Colonic mucosa (tissue), 4 donors: ENCODE measurements around the gene OR51B6. TPM values are rescaled to one million over a fixed set of nuclear protein-coding genes. Genes with fewer than 3 reads are reported as not detected.

Experiments used
- DNase-seq: peaks from one replicate; pipeline ENCODE4 v3.0.0-alpha.2; 2020
- H3K27ac ChIP-seq: fragments of 200-600 bp; one replicate; pipeline ENCODE4 v1.8.0; 2021
- H3K27me3 ChIP-seq: fragments of 200-600 bp; one replicate; pipeline ENCODE4 v1.8.0; 2021
- H3K36me3 ChIP-seq: fragments of 200-600 bp; one replicate; pipeline ENCODE4 v1.8.0; 2021
- H3K4me1 ChIP-seq: fragments of 200-600 bp; one replicate; pipeline ENCODE4 v1.8.0; 2021; ENCODE audit warnings: mild to moderate bottlenecking
- H3K4me3 ChIP-seq: fragments of 200-600 bp; one replicate; pipeline ENCODE4 v1.8.0; 2021
- H3K9ac ChIP-seq, 2 donors: one replicate each; pipeline ENCODE4 v1.7.0; 2013; ENCODE audit warnings: control low read depth in 2 of 2, low read depth in 2 of 2, low read length in 2 of 2
- H3K9me3 ChIP-seq: fragments of 200-600 bp; one replicate; pipeline ENCODE4 v1.8.0; 2021
- CTCF ChIP-seq: fragments of 200-600 bp; IDR thresholded peaks from one replicate; pipeline ENCODE4 v1.8.0; 2022; ENCODE audit warnings: antibody characterized with exemption, mild to moderate bottlenecking
- intact Hi-C: fragments of 100-400 bp; cut with DNase I; formaldehyde crosslinking; loops from one replicate; pipeline ENCODE4 v1.14.1; 2022
- total RNA-seq, 2 donors: library from RNA; stranded (reverse); fragmentation: NEBNext Ultra II Directional in 1 of 2; extraction: Animal tissue kit (Norgen Biotek cat#: 25700) in 1 of 2; gene quantifications; one replicate each; pipeline ENCODE4 v1.2.1, GENCODE V29; 2021
- donor health status: healthy.
- donor health status: DM: no; HTN: no; CAD: no.
- donor health status: DM: no; HTN: no; CAD: no.

OR51B6 gene, protein sequence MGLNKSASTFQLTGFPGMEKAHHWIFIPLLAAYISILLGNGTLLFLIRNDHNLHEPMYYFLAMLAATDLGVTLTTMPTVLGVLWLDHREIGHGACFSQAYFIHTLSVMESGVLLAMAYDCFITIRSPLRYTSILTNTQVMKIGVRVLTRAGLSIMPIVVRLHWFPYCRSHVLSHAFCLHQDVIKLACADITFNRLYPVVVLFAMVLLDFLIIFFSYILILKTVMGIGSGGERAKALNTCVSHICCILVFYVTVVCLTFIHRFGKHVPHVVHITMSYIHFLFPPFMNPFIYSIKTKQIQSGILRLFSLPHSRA
- not detected for total RNA-seq

GRCh38 chr11:5351208-5351607 is at the start of gene OR51B6:
Gene OR51B6 (plus strand): TSS chr11:5351508. CDS start chr11:5351508, 0 bp downstream.
- Histone ChIP-seq H3K9ac (no peak within 1 kb of the TSS), H3K27me3 (no peaks in the 10 kb centered on the region), H3K36me3 (no peaks in the 10 kb centered on the region), H3K9me3 (no peaks in the 10 kb centered on the region), H3K4me1 (no peaks in the 10 kb centered on the region), H3K4me3 (no peak within 1 kb of the TSS), H3K27ac (no peak within 1 kb of the TSS)
- intact Hi-C loops = no loop called here
- TF ChIP-seq CTCF = no peak
- DNase-seq = no peak

DNA sequence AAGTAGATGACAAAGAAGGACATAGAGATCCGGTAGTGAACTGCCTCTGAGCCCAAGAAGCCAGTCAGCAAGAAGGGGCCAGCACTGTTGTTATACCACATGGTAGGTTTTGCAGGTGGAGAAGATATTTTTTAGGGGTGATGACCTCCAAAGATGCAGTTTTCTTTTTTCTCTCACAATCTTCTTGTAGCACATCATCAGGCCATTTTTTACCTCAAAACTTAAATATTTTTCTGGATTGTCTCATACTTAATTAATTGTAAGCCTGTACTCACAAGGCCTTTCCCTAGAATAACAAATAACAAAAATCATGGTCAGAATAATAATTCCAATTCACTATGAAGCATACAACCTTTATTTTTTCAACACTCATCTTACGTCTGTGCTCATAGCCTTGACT is 49.5 kb upstream of the OR51B6 start, which contains the start of gene OR51B4:
Gene OR51B4, minus strand, starts transcription at position 101 of the 400 bp plus-strand sequence. Its CDS starts 0 bp downstream, at position 101.
- intact Hi-C loops = no loop called here
- Histone ChIP-seq H3K27ac (no peak within 1 kb of the TSS), H3K4me1 (no peaks in the 10 kb centered on the region), H3K9me3 (no peaks in the 10 kb centered on the region), H3K4me3 (no peak within 1 kb of the TSS), H3K9ac (no peak within 1 kb of the TSS), H3K27me3 (no peaks in the 10 kb centered on the region), H3K36me3 (no peaks in the 10 kb centered on the region)
- no peak for TF ChIP-seq CTCF
- DNase-seq = no peak

GRCh38 chr11:5303626-5304025 is 47.7 kb upstream of the OR51B6 start:
- DNase-seq = no peak
- no peaks in the 10 kb centered on the region for H3K4me1 ChIP-seq

GRCh38 chr11:5304046-5304445 is 47.3 kb upstream of the OR51B6 start:
- no peaks in the 10 kb centered on the region for H3K27me3 ChIP-seq
- no peak for TF ChIP-seq CTCF
- H3K9ac ChIP-seq = no peak overlapping the region
- no peak overlapping the region for H3K4me3 ChIP-seq
- H3K36me3 ChIP-seq = no peaks in the 10 kb centered on the region
- no peaks in the 10 kb centered on the region for H3K9me3 ChIP-seq
- H3K4me1 ChIP-seq = no peaks in the 10 kb centered on the region
- intact Hi-C loops = no loop called here
- DNase-seq = no peak
- no peak overlapping the region for H3K27ac ChIP-seq

More at GRCh38 chr11:5303626-5304025, 47.7 kb upstream of the OR51B6 start:
- intact Hi-C loops = no loop called here
- Histone ChIP-seq H3K4me3 (no peak overlapping the region), H3K36me3 (no peaks in the 10 kb centered on the region), H3K9me3 (no peaks in the 10 kb centered on the region), H3K27me3 (no peaks in the 10 kb centered on the region), H3K27ac (no peak overlapping the region), H3K9ac (no peak overlapping the region)
- TF ChIP-seq CTCF = no peak

- no peak for TF ChIP-seq CTCF
- no peak for DNase-seq
- H3K4me3 ChIP-seq = no peak overlapping the region
- H3K36me3 ChIP-seq = no peaks in the 10 kb centered on the region
- no peaks in the 10 kb centered on the region for H3K27me3 ChIP-seq
- H3K9me3 ChIP-seq = no peaks in the 10 kb centered on the region
- no peak overlapping the region for H3K27ac ChIP-seq
- no peaks in the 10 kb centered on the region for H3K4me1 ChIP-seq
- intact Hi-C loops = no loop called here
- no peak overlapping the region for H3K9ac ChIP-seq
Observed at GRCh38 chr11:5307256-5308019, 43.9 kb upstream of the OR51B6 start.
